GM12878 (cell line): ENCODE results near the gene FITM1. TPM values are rescaled to one million over a fixed set of nuclear protein-coding genes. Genes with fewer than 3 reads are reported as not detected.

Source experiments
- ATF3 ChIP-seq: IDR thresholded peaks from 2 replicates; pipeline ENCODE4 v1.6.1; 2011; ENCODE audit warnings: low read depth, mild to moderate bottlenecking, low read length, moderate library complexity, borderline replicate concordance; ENCODE audit errors: extremely low read depth
- ATF7 ChIP-seq: fragments of 450-650 bp; IDR thresholded peaks from 2 replicates; pipeline ENCODE4 v1.6.1; 2016; ENCODE audit warnings: low read depth, mild to moderate bottlenecking
- BCL11A ChIP-seq: IDR thresholded peaks from 2 replicates; pipeline ENCODE4 v1.6.1; 2011; ENCODE audit warnings: low read depth, low read length
- BCLAF1 ChIP-seq: fragments of 450-650 bp; IDR thresholded peaks from 2 replicates; pipeline ENCODE4 v1.6.1; 2017; ENCODE audit warnings: antibody characterized with exemption, mild to moderate bottlenecking, moderate library complexity
- BHLHE40 ChIP-seq, 2 experiments: fragments of 450-650 bp in 1 of 2; IDR thresholded peaks; 2 replicates each; pipeline ENCODE4 v1.6.1; 2011 to 2017; ENCODE audit warnings: low read depth in 2 of 2, borderline replicate concordance in 1 of 2, improper control_type of control experiment in 1 of 2, low read length in 1 of 2, mild to moderate bottlenecking in 1 of 2
- BRCA1 ChIP-seq: IDR thresholded peaks from 2 replicates; pipeline ENCODE4 v1.6.1; 2011; ENCODE audit warnings: low read depth, low read length, improper control_type of control experiment
- CBX3 ChIP-seq: fragments of 200-600 bp; sonication (generic); IDR thresholded peaks from 2 replicates; pipeline ENCODE4 v1.6.1; 2016; ENCODE audit warnings: low read depth, borderline replicate concordance
- GATAD2B ChIP-seq: fragments of 450-650 bp; conservative IDR thresholded peaks from 2 replicates; pipeline ENCODE4 v1.6.1; 2017; ENCODE audit warnings: low read depth, mild to moderate bottlenecking, moderate library complexity
- IKZF1 ChIP-seq: fragments of 450-650 bp; conservative IDR thresholded peaks from 2 replicates; pipeline ENCODE4 v1.6.1; 2017; ENCODE audit warnings: antibody characterized with exemption, mild to moderate bottlenecking
- IKZF2 ChIP-seq, 2 experiments: fragments of 450-650 bp; IDR thresholded peaks; 2 replicates each; pipeline ENCODE4 v1.6.1; 2017; ENCODE audit warnings: mild to moderate bottlenecking in 2 of 2, moderate library complexity in 2 of 2
- IRF3 ChIP-seq: fragments of 450-650 bp; IDR thresholded peaks from 2 replicates; pipeline ENCODE4 v1.6.1; 2014; ENCODE audit warnings: mild to moderate bottlenecking
- NR2C2 ChIP-seq: IDR thresholded peaks from 2 replicates; pipeline ENCODE4 v1.6.1; 2011; ENCODE audit warnings: borderline replicate concordance, low read depth; ENCODE audit not compliant: control insufficient read depth, insufficient read length
- PAX5 ChIP-seq: IDR thresholded peaks from 2 replicates; pipeline ENCODE4 v1.6.1; 2011; ENCODE audit warnings: low read depth, low read length, borderline replicate concordance
- RCOR1 ChIP-seq: conservative IDR thresholded peaks from 2 replicates; pipeline ENCODE4 v1.6.1; 2012; ENCODE audit warnings: low read depth, low read length, improper control_type of control experiment
- RELB ChIP-seq: fragments of 450-650 bp; IDR thresholded peaks from 2 replicates; pipeline ENCODE4 v1.6.1; 2017; ENCODE audit warnings: low read depth, mild to moderate bottlenecking, moderate library complexity
- SRF ChIP-seq, 2 experiments: IDR thresholded peaks; 2 replicates each; pipeline ENCODE4 v1.6.1; 2011; ENCODE audit warnings: low read depth in 2 of 2, low read length in 2 of 2, mild to moderate bottlenecking in 1 of 2, moderate library complexity in 1 of 2
- WRNIP1 ChIP-seq: IDR thresholded peaks from 2 replicates; pipeline ENCODE4 v1.6.1; 2011; ENCODE audit warnings: low read depth, low read length, improper control_type of control experiment, borderline replicate concordance
- ZBTB40 ChIP-seq: fragments of 450-650 bp; IDR thresholded peaks from 2 replicates; pipeline ENCODE4 v1.6.1; 2016; ENCODE audit warnings: mild to moderate bottlenecking, moderate library complexity, borderline replicate concordance
- ZNF274 ChIP-seq: IDR thresholded peaks from one replicate; pipeline ENCODE4 v1.8.0; 2011; ENCODE audit not compliant: insufficient read length, insufficient read depth
- polyA plus RNA-seq, 11 experiments: library from polyadenylated mRNA; depleted of rRNA in 4 of 11; unstranded in 6 of 11; stranded (reverse) in 5 of 11; fragments of >200 nt; fragmentation: Nextera tagmentation in 4 of 11; fragmentation: Illumina TruSeq in 1 of 11; extraction: Ambion mirVana in 4 of 11; extraction: Trizol in 1 of 11; gene quantifications; 1 replicate in 1 of 11; 2 replicates in 10 of 11; pipeline versions ENCODE4 v1.2.1 to v1.2.3, GENCODE V29; 2011 to 2016; ENCODE audit warnings: inconsistent platforms in 2 of 11, missing spikeins in 2 of 11, low read depth in 1 of 11
- total RNA-seq, 4 experiments: library from RNA; depleted of rRNA in 3 of 4; stranded (reverse); fragments of >200 nt in 3 of 4; fragmentation: Illumina TruSeq in 1 of 4; extraction: Trizol in 1 of 4; gene quantifications; 2 replicates each; pipeline versions ENCODE4 v1.2.1 to v1.2.3, GENCODE V29; 2013 to 2021

The FITM1 gene
- total and polyA plus RNA-seq, 10 of the 15 experiments (the other 5 are each of a cell fraction or from before 2014, with no cell fraction given): 0.11 to 1.9 (median 0.45) TPM; not detected in 2

DNA sequence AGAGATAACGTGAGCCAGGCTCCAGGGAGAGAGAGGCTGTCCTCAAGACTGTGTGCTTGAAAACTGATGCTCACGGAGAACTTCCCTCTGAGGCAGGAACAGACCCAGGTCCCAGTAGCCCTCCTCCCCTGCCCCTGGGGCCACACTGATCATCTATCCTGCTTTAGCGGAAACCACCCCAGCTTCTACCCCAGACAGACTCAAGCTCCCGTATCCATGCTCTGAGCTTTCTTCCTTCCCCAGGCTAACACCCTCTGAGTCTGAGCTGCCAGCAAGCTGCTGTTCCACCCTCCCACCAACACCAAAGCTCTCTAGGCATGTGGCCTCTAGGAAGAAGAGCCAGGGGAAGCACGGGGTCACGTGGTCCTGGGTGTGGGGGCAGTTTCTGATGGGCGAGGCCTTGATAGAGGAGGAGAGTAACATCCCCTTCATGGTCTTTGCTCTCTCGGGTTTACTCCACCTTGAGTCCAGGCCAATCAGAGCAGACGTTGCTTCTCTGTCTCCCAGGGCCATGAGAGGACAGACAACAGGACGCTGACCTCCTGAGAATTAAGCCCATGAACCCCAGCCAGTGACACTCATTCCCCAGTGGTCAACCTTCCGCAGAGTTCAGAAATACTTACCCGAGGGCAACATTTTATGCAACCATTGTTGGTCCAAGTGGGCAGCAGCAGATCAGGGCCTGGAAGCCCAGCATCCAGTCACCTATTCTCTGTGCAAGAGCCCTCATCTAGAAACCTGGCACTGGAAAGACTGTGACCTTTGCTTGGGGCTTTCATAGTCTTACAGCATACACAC, 35.0 kb upstream of the FITM1 start (continued):
- no peak; the same call in 1 of the 2 replicates for TF ChIP-seq ATF7
- TF ChIP-seq NR2C2: no peak
- no peak for TF ChIP-seq ZNF274
- no peak for TF ChIP-seq BCLAF1
- TF ChIP-seq RCOR1: no peak
- no peak for TF ChIP-seq IRF3
- no peak for TF ChIP-seq ZBTB40
- TF ChIP-seq CBX3: no peak
- TF ChIP-seq BHLHE40 (IDR thresholded peaks at IDR 0.05; ENCODE audit: borderline replicate concordance in 1 of 2, low read depth in 2 of 2, low read length in 1 of 2): peak; percentile 82 to 85
- no peak for TF ChIP-seq BRCA1
- TF ChIP-seq GATAD2B: no peak; the same call in 1 of the 2 replicates
- peak; percentile 53 for TF ChIP-seq IKZF1
- TF ChIP-seq PAX5: peak; percentile 76
- TF ChIP-seq ATF3: peak; percentile 58; the same call in 1 of the 2 replicates
- no peak; the same call in 1 of the 2 replicates for TF ChIP-seq WRNIP1
- TF ChIP-seq RELB: peak; percentile 53
- no peak; a peak in 1 of 4 replicates for TF ChIP-seq SRF (IDR thresholded peaks at IDR 0.05; ENCODE audit: low read depth in 2 of 2, low read length in 2 of 2)
- TF ChIP-seq IKZF2 (IDR thresholded peaks at IDR 0.05): peak; percentile 44 to 66; a peak in 3 of 4 replicates
- TF ChIP-seq BCL11A: no peak
